GM23248 (cell line): Measurements from ENCODE around the gene C2CD2. TPM values are rescaled to one million over a fixed set of nuclear protein-coding genes. Genes with fewer than 3 reads are reported as not detected.

ENCODE experiments used
- DNase-seq: peaks from one replicate; pipeline ENCODE4 v3.0.0-alpha.2; 2015
- H2AFZ ChIP-seq: fragments of 200-600 bp; sonication (generic); 2 replicates; pipeline ENCODE4 v1.6.1; 2016; ENCODE audit warnings: antibody characterized with exemption
- H3F3A ChIP-seq: fragments of 200-600 bp; sonication (generic); 2 replicates; pipeline ENCODE4 v1.6.1; 2016; ENCODE audit warnings: mild to moderate bottlenecking, antibody characterized with exemption, mixed run types; ENCODE audit not compliant: insufficient read depth
- H3K27ac ChIP-seq: fragments of 200-600 bp; sonication (generic); 2 replicates; pipeline ENCODE4 v1.5.1; 2016; ENCODE audit warnings: mild to moderate bottlenecking
- H3K27me3 ChIP-seq: fragments of 200-600 bp; sonication (generic); replicated peaks from 2 replicates; pipeline ENCODE4 v1.6.1; 2016; ENCODE audit warnings: mild to moderate bottlenecking; ENCODE audit not compliant: insufficient read depth
- H3K36me3 ChIP-seq: fragments of 200-600 bp; sonication (generic); 2 replicates; pipeline ENCODE4 v1.6.1; 2016; ENCODE audit warnings: low read depth, mild to moderate bottlenecking
- H3K4me1 ChIP-seq: fragments of 200-600 bp; sonication (generic); 2 replicates; pipeline ENCODE4 v1.6.1; 2016; ENCODE audit warnings: mild to moderate bottlenecking; ENCODE audit not compliant: insufficient read depth
- H3K4me2 ChIP-seq: fragments of 200-600 bp; sonication (generic); one replicate; pipeline ENCODE4 v1.6.1; 2016; ENCODE audit warnings: mild to moderate bottlenecking; ENCODE audit not compliant: unreplicated experiment
- H3K4me3 ChIP-seq: fragments of 200-600 bp; sonication (generic); 2 replicates; pipeline ENCODE4 v1.5.1; 2016; ENCODE audit warnings: mild to moderate bottlenecking
- H3K79me2 ChIP-seq: fragments of 200-600 bp; sonication (generic); 2 replicates; pipeline ENCODE4 v1.6.1; 2016; ENCODE audit warnings: mild to moderate bottlenecking; ENCODE audit not compliant: insufficient read depth
- H3K9ac ChIP-seq: fragments of 200-600 bp; sonication (generic); 2 replicates; pipeline ENCODE4 v1.6.1; 2016; ENCODE audit warnings: mild to moderate bottlenecking
- H3K9me2 ChIP-seq: fragments of 200-600 bp; sonication (generic); 2 replicates; pipeline ENCODE4 v1.6.1; 2016; ENCODE audit warnings: mixed run types, mild to moderate bottlenecking, moderate library complexity; ENCODE audit not compliant: insufficient read depth
- H3K9me3 ChIP-seq: fragments of 200-600 bp; sonication (generic); one replicate; pipeline ENCODE4 v1.6.1; 2017; ENCODE audit warnings: low read depth
- H4K20me1 ChIP-seq: fragments of 200-600 bp; sonication (generic); 2 replicates; pipeline ENCODE4 v1.6.0; 2016; ENCODE audit not compliant: insufficient read depth
- EZH2 ChIP-seq: fragments of 200-600 bp; sonication (generic); IDR thresholded peaks from 2 replicates; pipeline ENCODE4 v1.6.1; 2018; ENCODE audit warnings: antibody characterized with exemption, mild to moderate bottlenecking; ENCODE audit not compliant: insufficient read depth, poor library complexity, severe bottlenecking
- EZH2phosphoT487 ChIP-seq: fragments of 200-600 bp; sonication (generic); IDR thresholded peaks from 2 replicates; pipeline ENCODE4 v1.6.1; 2018; ENCODE audit warnings: antibody characterized with exemption, moderate library complexity, mild to moderate bottlenecking, low read depth; ENCODE audit not compliant: insufficient read depth
- WGBS, 2 experiments: methylation state at CpG; one replicate each; pipeline ENCODE4 v1.1.6; 2015 to 2017; ENCODE audit warnings: low lambda C conversion rate in 2 of 2, low coverage in 1 of 2; ENCODE audit errors: missing lambda C conversion rate in 2 of 2; 5-methylcytosine and 5-hydroxymethylcytosine counted together
- in situ Hi-C: fragments of 300-500 bp; cut with MboI; formaldehyde crosslinking; loops from 2 replicates; pipeline ENCODE4 v1.15.0; 2020
- polyA plus RNA-seq: library from polyadenylated mRNA; unstranded; fragments of >200 nt; fragmentation: Nextera tagmentation; extraction: Ambion mirVana; gene quantifications from 2 replicates; pipeline ENCODE4 v1.2.1, GENCODE V29; 2016
- total RNA-seq: library from RNA; depleted of rRNA; stranded (reverse); fragments of >200 nt; shearing (Covaris generic); gene quantifications from 2 replicates; pipeline ENCODE4 v1.2.3, GENCODE V29; 2014

Gene C2CD2
- total and polyA plus RNA-seq, 2 experiments from 2014 or later = 7.6 to 12.2 TPM

DNA sequence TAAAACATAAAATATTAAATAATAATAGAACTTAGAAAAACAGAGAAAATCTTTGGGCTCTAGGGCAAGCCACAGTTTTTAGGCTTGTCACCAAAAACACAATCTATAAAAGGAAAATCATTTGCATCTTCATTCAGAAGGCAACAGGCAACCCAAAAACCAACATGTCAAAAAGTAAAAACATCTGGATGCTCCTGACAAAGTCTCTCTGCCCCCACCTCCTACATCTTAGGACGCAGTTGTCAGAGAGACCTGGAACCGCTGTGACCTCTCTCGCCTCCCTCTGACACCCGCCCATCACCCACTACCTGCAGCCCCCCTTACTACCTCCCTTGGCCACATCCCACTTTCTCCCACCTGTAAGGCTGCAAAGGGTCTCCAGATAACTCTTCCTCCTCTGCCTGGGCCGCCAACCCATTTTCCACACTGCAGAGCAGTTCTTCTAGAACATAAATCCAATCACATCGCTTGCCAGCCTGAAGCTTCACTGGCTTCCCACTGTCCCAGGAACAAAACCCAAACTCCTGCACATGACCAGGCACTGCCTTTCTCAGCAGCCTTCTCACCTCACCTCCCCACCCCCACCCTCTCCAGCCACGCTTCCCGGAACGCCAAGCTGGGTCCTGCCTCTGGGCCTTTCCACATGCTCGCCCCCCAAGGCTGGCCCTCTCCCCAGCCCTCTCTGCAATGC lies 89.4 kb downstream of the C2CD2 start:
- H3K9me2 ChIP-seq = no peaks in the 10 kb centered on the region
- H2AFZ ChIP-seq = no peak overlapping the region
- peaks cover 67% of the 10 kb centered on the region for H3K79me2 ChIP-seq
- TF ChIP-seq EZH2phosphoT487 (no peak), EZH2 (no peak)
- H3K27me3 ChIP-seq = no peaks in the 10 kb centered on the region
- no peak overlapping the region for H3K9ac ChIP-seq
- in situ Hi-C loops = no loop called here
- H3K27ac ChIP-seq = no peak overlapping the region
- WGBS, 2 experiments = 96 to 98% methylated on average over 6 to 10 of the region's 10 CpGs
- H3K4me1 ChIP-seq = peaks cover 16% of the 10 kb centered on the region
- no peaks in the 10 kb centered on the region for H3K36me3 ChIP-seq
- no peak overlapping the region for H3K4me2 ChIP-seq
- no peaks in the 10 kb centered on the region for H3K9me3 ChIP-seq
- peaks cover 9% of the 10 kb centered on the region; the same call in 1 of the 2 replicates for H3F3A ChIP-seq
- H4K20me1 ChIP-seq = no peaks in the 10 kb centered on the region
- DNase-seq = no peak
- H3K4me3 ChIP-seq = no peak overlapping the region

DNA sequence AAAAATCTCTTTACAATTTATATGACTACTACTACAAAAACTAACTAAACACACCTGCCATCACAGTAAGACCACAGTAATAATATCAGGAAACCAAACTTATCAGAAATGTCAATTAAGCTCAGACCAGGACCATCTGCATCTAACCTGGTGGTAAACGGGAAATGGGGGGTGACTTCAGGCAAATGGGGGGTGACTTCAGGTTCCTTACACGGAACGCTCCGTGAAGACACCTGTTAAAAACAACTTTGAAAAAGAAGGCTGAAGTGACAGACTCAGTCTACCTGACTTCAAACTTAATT lies 90.4 kb downstream of the C2CD2 start:
- peaks cover 63% of the 10 kb centered on the region for H3K79me2 ChIP-seq
- no peaks in the 10 kb centered on the region for H3K9me3 ChIP-seq
- no peaks in the 10 kb centered on the region for H3K9me2 ChIP-seq
- no peak overlapping the region for H2AFZ ChIP-seq
- no peak for TF ChIP-seq EZH2phosphoT487
- no peak for TF ChIP-seq EZH2
- in situ Hi-C loops = no loop called here
- H3K9ac ChIP-seq = no peak overlapping the region
- no peak overlapping the region for H3K4me3 ChIP-seq
- H3K36me3 ChIP-seq = no peaks in the 10 kb centered on the region
- no peaks in the 10 kb centered on the region for H3K27me3 ChIP-seq
- H3K4me2 ChIP-seq = no peak overlapping the region
- H4K20me1 ChIP-seq = no peaks in the 10 kb centered on the region
- peaks cover 14% of the 10 kb centered on the region for H3K4me1 ChIP-seq
- WGBS, 2 experiments = 96 to 100% methylated on average over 4 of the region's 4 CpGs
- no peak for DNase-seq
- peak overlapping the region; percentile 22; the same call in 1 of the 2 replicates for H3K27ac ChIP-seq
- peaks cover 9% of the 10 kb centered on the region; the same call in 1 of the 2 replicates for H3F3A ChIP-seq

DNA sequence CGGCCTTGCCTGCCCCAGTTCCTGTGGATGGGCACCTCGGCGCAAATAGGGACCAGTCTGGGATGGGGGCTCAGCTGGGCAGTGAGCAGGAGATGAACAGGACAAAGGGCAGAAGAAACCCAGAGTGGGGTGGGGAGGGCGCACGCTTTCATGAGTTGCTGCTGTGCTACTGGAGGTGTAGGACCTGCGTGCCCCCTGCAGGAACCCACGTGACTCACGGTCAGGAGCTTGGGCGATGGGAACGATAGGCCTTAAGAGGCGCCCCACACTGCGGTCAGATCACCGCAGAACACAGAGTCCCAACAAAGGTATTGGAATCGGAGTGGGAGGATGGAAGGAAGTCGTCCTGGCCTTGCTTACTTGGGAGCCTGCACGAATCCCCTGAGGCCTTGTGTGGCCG lies 91.8 kb downstream of the C2CD2 start:
- no peak overlapping the region for H3K27ac ChIP-seq
- H3K79me2 ChIP-seq = peaks cover 55% of the 10 kb centered on the region
- peaks cover 9% of the 10 kb centered on the region; the same call in 1 of the 2 replicates for H3F3A ChIP-seq
- no peak for DNase-seq
- no peak overlapping the region for H3K4me2 ChIP-seq
- H3K9me3 ChIP-seq = no peaks in the 10 kb centered on the region
- no peaks in the 10 kb centered on the region for H3K9me2 ChIP-seq
- 96% methylated on average over 16 to 17 of the region's 17 CpGs for WGBS, 2 experiments
- H3K27me3 ChIP-seq = no peaks in the 10 kb centered on the region
- no peak overlapping the region for H3K9ac ChIP-seq
- H4K20me1 ChIP-seq = no peaks in the 10 kb centered on the region
- in situ Hi-C loops = no loop called here
- H2AFZ ChIP-seq = no peak overlapping the region
- peaks cover 10% of the 10 kb centered on the region; the same call in 1 of the 2 replicates for H3K4me1 ChIP-seq
- H3K36me3 ChIP-seq = no peaks in the 10 kb centered on the region
- TF ChIP-seq EZH2 = no peak
- TF ChIP-seq EZH2phosphoT487 = no peak
- no peak overlapping the region for H3K4me3 ChIP-seq

- H3K27ac ChIP-seq = no peak overlapping the region
- peaks cover 10% of the 10 kb centered on the region; the same call in 1 of the 2 replicates for H3K4me1 ChIP-seq
- no peak for DNase-seq
- no peaks in the 10 kb centered on the region for H3K27me3 ChIP-seq
- H2AFZ ChIP-seq = no peak overlapping the region
- no peaks in the 10 kb centered on the region for H3K9me3 ChIP-seq
- no peak overlapping the region for H3K9ac ChIP-seq
- TF ChIP-seq EZH2phosphoT487 (no peak), EZH2 (no peak)
- no peaks in the 10 kb centered on the region for H4K20me1 ChIP-seq
- no peak overlapping the region for H3K4me3 ChIP-seq
- H3K36me3 ChIP-seq = peaks cover 6% of the 10 kb centered on the region; the same call in 1 of the 2 replicates
- peaks cover 9% of the 10 kb centered on the region; the same call in 1 of the 2 replicates for H3F3A ChIP-seq
- H3K4me2 ChIP-seq = no peak overlapping the region
- 95 to 99% methylated on average over 4 of the region's 4 CpGs for WGBS, 2 experiments
- no peaks in the 10 kb centered on the region for H3K9me2 ChIP-seq
- H3K79me2 ChIP-seq = peaks cover 47% of the 10 kb centered on the region
- in situ Hi-C loops = no loop called here
Measured at GRCh38 chr21:41861255-41861654, 92.6 kb downstream of the C2CD2 start.
